NK-92 (cell line): ENCODE data around the gene ANKRD45.
A peak's percentile ranks its signal among the peaks of the same experiment; 100 is the strongest.
"Not testable (repeated sequence)": the region's sequence is repeated elsewhere in the genome, so short reads cannot be mapped to it uniquely, and the experiment has no call there.

ENCODE experiments used
- DNase-seq: peaks from one replicate; lab custom pipeline; 2025; ENCODE audit not compliant: unreplicated experiment; lab: John Stamatoyannopoulos, UW

The ANKRD45 gene

GRCh38 chr1:173669491-173669941, at the start of gene ANKRD45:
TSS of gene ANKRD45 (minus strand) at chr1:173669851. CDS start at chr1:173659418, 10,433 bp downstream.
- no peak for DNase-seq

GRCh38 chr1:173717238-173717637, 47.6 kb upstream of the ANKRD45 start:
- no peak for DNase-seq

- DNase-seq: no peak
Measured at GRCh38 chr1:173715538-173715844, 45.8 kb upstream of the ANKRD45 start.

GRCh38 chr1:173714759-173715537, 45.3 kb upstream of the ANKRD45 start, which contains the start of gene KLHL20:
TSS of gene KLHL20 (plus strand) at chr1:173714981. CDS start at chr1:173716044, 1,063 bp downstream.
- DNase-seq: peak; percentile 41

GRCh38 chr1:173714441-173714758, 44.7 kb upstream of the ANKRD45 start:
- no peak for DNase-seq

GRCh38 chr1:173708787-173709186, 39.1 kb upstream of the ANKRD45 start:
- DNase-seq: no peak

- DNase-seq: no peak
Measured at GRCh38 chr1:173705117-173705516, 35.5 kb upstream of the ANKRD45 start.

- DNase-seq: no peak
Measured at GRCh38 chr1:173702736-173703135, 33.1 kb upstream of the ANKRD45 start.

GRCh38 chr1:173701299-173701698, 31.6 kb upstream of the ANKRD45 start:
- DNase-seq: not testable (repeated sequence)

GRCh38 chr1:173693238-173693637, 23.6 kb upstream of the ANKRD45 start:
- DNase-seq: no peak

- no peak for DNase-seq
Measured at GRCh38 chr1:173688300-173688699, 18.6 kb upstream of the ANKRD45 start.

GRCh38 chr1:173685121-173685520, 15.5 kb upstream of the ANKRD45 start:
- not testable (repeated sequence) for DNase-seq

GRCh38 chr1:173683838-173684237, 14.2 kb upstream of the ANKRD45 start:
- not testable (repeated sequence) for DNase-seq

- no peak for DNase-seq
Measured at GRCh38 chr1:173682184-173682583, 12.5 kb upstream of the ANKRD45 start.

GRCh38 chr1:173680152-173680551, 10.5 kb upstream of the ANKRD45 start:
- not testable (repeated sequence) for DNase-seq

- not testable (repeated sequence) for DNase-seq
Measured at GRCh38 chr1:173674496-173674895, 4.8 kb upstream of the ANKRD45 start.

- DNase-seq: no peak
Measured at GRCh38 chr1:173666646-173667045, 3.0 kb downstream of the ANKRD45 start.

GRCh38 chr1:173663159-173663558, 6.5 kb downstream of the ANKRD45 start:
- DNase-seq: no peak

- DNase-seq: no peak
Measured at GRCh38 chr1:173661763-173662162, 7.9 kb downstream of the ANKRD45 start.

GRCh38 chr1:173661271-173661670, 8.4 kb downstream of the ANKRD45 start:
- DNase-seq: no peak

- no peak for DNase-seq
Measured at GRCh38 chr1:173660306-173660705, 9.3 kb downstream of the ANKRD45 start.

GRCh38 chr1:173648880-173649605, 20.6 kb downstream of the ANKRD45 start:
- no peak for DNase-seq
